HG03060 (cell line): ENCODE data around the gene KCNJ5.
"Not testable (repeated sequence)": the region's sequence is repeated elsewhere in the genome, so short reads cannot be mapped to it uniquely, and the experiment has no call there.

ENCODE experiments used
- ATAC-seq: cut with Tn5 transposase; IDR thresholded peaks from one replicate; pipeline ENCODE4 v1.9.1; 2021; ENCODE audit warnings: low read depth, moderate number of reproducible peaks; ENCODE audit not compliant: unreplicated experiment

KCNJ5 gene

GRCh38 chr11:128909438-128910125, 18.4 kb downstream of the KCNJ5 start:
- no peak for ATAC-seq

- no peak for ATAC-seq
Measured at GRCh38 chr11:128910576-128910975, 19.4 kb downstream of the KCNJ5 start.

- no peak for ATAC-seq
Measured at GRCh38 chr11:128911239-128911638, 20.1 kb downstream of the KCNJ5 start.

- no peak for ATAC-seq
Measured at GRCh38 chr11:128911701-128912100, 20.5 kb downstream of the KCNJ5 start.

GRCh38 chr11:128913806-128914205, 22.6 kb downstream of the KCNJ5 start:
- no peak for ATAC-seq

- ATAC-seq = no peak
Measured at GRCh38 chr11:128914216-128915148, 23.3 kb downstream of the KCNJ5 start.

- no peak for ATAC-seq
Measured at GRCh38 chr11:128915149-128915521, 24.0 kb downstream of the KCNJ5 start.

GRCh38 chr11:128916037-128916572, 24.9 kb downstream of the KCNJ5 start:
- ATAC-seq = no peak

GRCh38 chr11:128916681-128917080, 25.5 kb downstream of the KCNJ5 start:
- ATAC-seq = no peak

GRCh38 chr11:128917144-128917724, 26.1 kb downstream of the KCNJ5 start:
- ATAC-seq = no peak

- ATAC-seq = no peak
Measured at GRCh38 chr11:128919216-128919615, 28.1 kb downstream of the KCNJ5 start.

- not testable (repeated sequence) for ATAC-seq
Measured at GRCh38 chr11:128919635-128920034, 28.5 kb downstream of the KCNJ5 start.

GRCh38 chr11:128920666-128921065, 29.5 kb downstream of the KCNJ5 start:
- no peak for ATAC-seq

- no peak for ATAC-seq
Measured at GRCh38 chr11:128921793-128922192, 30.6 kb downstream of the KCNJ5 start.

- no peak for ATAC-seq
Measured at GRCh38 chr11:128924104-128924503, 32.9 kb downstream of the KCNJ5 start.

- no peak for ATAC-seq
Measured at GRCh38 chr11:128924510-128925249, 33.5 kb downstream of the KCNJ5 start.

- no peak for ATAC-seq
Measured at GRCh38 chr11:128925250-128925600, 34.1 kb downstream of the KCNJ5 start.

GRCh38 chr11:128926000-128926399, 34.8 kb downstream of the KCNJ5 start:
- ATAC-seq = no peak

GRCh38 chr11:128926437-128927107, 35.4 kb downstream of the KCNJ5 start:
- no peak for ATAC-seq

- no peak for ATAC-seq
Measured at GRCh38 chr11:128927108-128927461, 35.9 kb downstream of the KCNJ5 start.
